Endothelial cell (in vitro differentiated cells): ENCODE results near the gene SNPH. TPM values are rescaled to one million over a fixed set of nuclear protein-coding genes. Genes with fewer than 3 reads are reported as not detected.

Source experiments
- DNase-seq: peaks from one replicate; pipeline ENCODE4 v3.0.0; 2021; ENCODE audit warnings: low spot score
- H3K27ac Mint-ChIP-seq: one replicate; pipeline ENCODE4 v1.8.0; 2021; ENCODE audit warnings: mixed read lengths, inconsistent platforms; ENCODE audit not compliant: unreplicated experiment
- H3K27me3 Mint-ChIP-seq: one replicate; pipeline ENCODE4 v1.8.0; 2021; ENCODE audit warnings: mild to moderate bottlenecking, moderate library complexity, mixed read lengths, inconsistent platforms; ENCODE audit not compliant: unreplicated experiment
- H3K36me3 Mint-ChIP-seq: one replicate; pipeline ENCODE4 v1.8.0; 2021; ENCODE audit warnings: mild to moderate bottlenecking, low read depth, mixed read lengths, inconsistent platforms; ENCODE audit not compliant: unreplicated experiment
- H3K4me1 Mint-ChIP-seq: one replicate; pipeline ENCODE4 v1.8.0; 2021; ENCODE audit warnings: mild to moderate bottlenecking, mixed read lengths, inconsistent platforms; ENCODE audit not compliant: unreplicated experiment
- H3K4me3 Mint-ChIP-seq: one replicate; pipeline ENCODE4 v1.8.0; 2021; ENCODE audit warnings: mild to moderate bottlenecking, mixed read lengths, inconsistent platforms; ENCODE audit not compliant: unreplicated experiment
- H3K9me3 Mint-ChIP-seq: one replicate; pipeline ENCODE4 v1.8.0; 2021; ENCODE audit warnings: mixed read lengths, inconsistent platforms; ENCODE audit not compliant: unreplicated experiment
- total RNA-seq: library from RNA; stranded (reverse); fragmentation: NEBNext Ultra II Directional; extraction: Animal tissue kit (Norgen Biotek cat#: 25700); gene quantifications from one replicate; pipeline ENCODE4 v1.2.1, GENCODE V29; 2021; ENCODE audit not compliant: unreplicated experiment
- TF ChIP-seq, protein P1 (sequence below): fragments of 200-600 bp; sonication (generic); IDR thresholded peaks from one replicate; pipeline ENCODE4 v1.5.0; 2021; ENCODE audit warnings: antibody characterized with exemption; ENCODE audit not compliant: unreplicated experiment

The SNPH gene
- total RNA-seq, 1 donor from 2014 or later = 8.4 TPM

DNA sequence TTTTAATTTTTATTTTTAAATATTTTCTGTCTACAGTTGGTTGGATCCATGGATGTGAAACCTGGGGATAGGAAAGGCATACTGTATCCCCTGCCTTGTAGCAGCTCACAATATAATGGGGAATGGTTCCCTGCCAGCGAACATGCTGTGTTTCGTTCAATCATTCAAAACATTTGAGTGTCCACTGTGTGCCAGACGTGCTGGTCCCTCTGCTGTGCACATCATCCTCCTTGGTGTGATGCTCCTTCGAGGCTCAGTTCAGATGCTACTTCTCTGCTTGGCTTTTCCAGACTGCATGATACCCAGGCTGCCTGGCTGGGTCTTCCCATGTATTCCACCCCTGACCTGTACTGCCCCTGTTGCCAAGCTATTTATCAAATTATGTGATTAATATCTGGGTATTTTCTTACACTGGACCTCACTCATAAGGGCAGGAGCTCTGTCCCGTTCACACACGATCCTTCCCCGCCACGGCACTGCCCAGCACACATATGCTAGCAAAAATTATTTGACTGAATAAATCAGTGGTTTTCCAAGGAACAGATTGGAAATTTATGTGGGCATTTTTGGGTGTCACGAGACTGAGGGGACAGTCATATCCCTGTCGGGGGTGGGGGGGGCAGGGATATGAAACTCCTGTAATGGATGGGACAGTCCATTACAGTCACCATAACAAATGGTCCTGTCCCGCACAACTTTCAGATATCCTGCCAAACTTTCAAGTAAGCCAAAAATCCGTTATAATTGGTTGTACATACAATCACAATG lies 57.9 kb downstream of the SNPH start:
- H3K9me3 Mint-ChIP-seq = no peaks in the 10 kb centered on the region
- no peak overlapping the region for H3K27ac Mint-ChIP-seq
- peaks cover 47% of the 10 kb centered on the region for H3K4me1 Mint-ChIP-seq
- no peak for DNase-seq
- peaks cover 11% of the 10 kb centered on the region for H3K27me3 Mint-ChIP-seq
- H3K36me3 Mint-ChIP-seq = no peaks in the 10 kb centered on the region
- no peak overlapping the region for H3K4me3 Mint-ChIP-seq
- TF ChIP-seq, protein P1, sequence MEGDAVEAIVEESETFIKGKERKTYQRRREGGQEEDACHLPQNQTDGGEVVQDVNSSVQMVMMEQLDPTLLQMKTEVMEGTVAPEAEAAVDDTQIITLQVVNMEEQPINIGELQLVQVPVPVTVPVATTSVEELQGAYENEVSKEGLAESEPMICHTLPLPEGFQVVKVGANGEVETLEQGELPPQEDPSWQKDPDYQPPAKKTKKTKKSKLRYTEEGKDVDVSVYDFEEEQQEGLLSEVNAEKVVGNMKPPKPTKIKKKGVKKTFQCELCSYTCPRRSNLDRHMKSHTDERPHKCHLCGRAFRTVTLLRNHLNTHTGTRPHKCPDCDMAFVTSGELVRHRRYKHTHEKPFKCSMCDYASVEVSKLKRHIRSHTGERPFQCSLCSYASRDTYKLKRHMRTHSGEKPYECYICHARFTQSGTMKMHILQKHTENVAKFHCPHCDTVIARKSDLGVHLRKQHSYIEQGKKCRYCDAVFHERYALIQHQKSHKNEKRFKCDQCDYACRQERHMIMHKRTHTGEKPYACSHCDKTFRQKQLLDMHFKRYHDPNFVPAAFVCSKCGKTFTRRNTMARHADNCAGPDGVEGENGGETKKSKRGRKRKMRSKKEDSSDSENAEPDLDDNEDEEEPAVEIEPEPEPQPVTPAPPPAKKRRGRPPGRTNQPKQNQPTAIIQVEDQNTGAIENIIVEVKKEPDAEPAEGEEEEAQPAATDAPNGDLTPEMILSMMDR = no peak

DNA sequence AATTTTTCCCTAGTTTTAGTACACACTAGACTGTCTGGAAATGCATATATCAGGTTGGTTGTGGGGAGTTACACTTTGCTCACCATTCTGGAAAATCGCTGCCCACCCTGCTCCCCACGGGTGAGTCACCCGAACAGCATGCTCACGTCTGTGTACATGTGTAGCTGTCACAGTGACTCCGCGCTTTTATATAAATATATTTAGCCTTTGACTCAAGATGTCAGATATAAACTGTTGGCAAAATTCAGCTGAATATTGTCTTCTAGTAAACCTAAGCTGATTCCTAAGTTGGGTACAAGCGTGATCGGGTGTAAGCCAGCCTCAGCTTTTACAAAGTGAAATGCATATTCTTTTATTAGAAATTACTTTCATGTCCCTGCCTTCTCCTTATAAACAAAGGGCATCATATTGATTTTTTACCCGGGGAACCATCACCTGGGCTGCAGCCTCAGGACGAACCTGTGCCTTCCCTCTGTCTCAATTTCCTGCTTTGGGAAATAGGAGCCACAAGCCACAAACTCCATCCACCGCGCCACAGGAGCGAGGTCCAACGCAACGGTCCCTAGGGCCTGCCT lies 58.6 kb downstream of the SNPH start:
- Mint-ChIP-seq H3K9me3 (no peaks in the 10 kb centered on the region), H3K4me1 (peaks cover 51% of the 10 kb centered on the region), H3K4me3 (no peak overlapping the region), H3K27ac (no peak overlapping the region), H3K27me3 (peaks cover 11% of the 10 kb centered on the region), H3K36me3 (no peaks in the 10 kb centered on the region)
- TF ChIP-seq, protein P1 = no peak
- no peak for DNase-seq

DNA sequence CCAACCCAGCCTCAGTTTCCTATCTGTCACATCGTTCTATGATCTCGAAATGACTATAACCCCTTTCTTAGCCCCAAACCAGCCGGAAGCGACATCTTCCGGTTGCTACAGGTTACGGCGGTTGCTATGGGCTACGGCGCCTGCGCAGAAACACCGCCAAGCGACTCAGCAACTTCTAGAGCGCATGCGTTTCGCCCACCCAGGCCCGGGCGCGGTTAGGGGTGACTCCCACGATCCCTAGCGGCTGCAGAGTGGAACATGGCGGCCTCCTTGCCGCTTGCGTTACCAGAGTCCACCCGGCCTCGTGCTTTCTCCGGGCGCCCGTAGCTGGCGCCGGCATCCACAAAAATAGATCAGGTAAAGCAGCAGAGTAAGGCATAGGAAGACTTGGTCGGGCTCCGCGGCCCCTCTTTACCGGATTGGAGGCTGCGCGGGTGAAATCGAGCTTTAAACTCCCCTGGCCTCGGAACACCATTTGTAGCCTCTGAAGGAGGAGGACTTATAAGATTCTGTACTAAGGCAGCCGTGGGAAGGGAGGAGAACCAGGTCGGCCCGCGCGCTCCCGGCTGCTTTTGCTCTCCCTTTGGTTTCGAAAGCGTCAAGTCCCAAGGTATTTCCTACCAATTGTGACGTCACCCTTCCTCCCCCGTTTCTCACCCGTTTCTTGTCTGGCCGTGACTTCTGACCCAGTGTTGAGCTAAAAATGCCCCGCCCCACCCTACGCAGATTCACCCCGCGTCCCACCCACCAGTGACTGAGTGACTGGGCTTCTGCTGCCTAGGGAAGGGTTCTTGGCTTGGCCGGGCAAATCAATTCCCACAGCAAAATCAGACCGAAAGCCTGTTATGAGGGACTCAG lies 59.3 kb downstream of the SNPH start:
- no peak overlapping the region for H3K27ac Mint-ChIP-seq
- peaks cover 53% of the 10 kb centered on the region for H3K4me1 Mint-ChIP-seq
- H3K36me3 Mint-ChIP-seq = no peaks in the 10 kb centered on the region
- H3K9me3 Mint-ChIP-seq = no peaks in the 10 kb centered on the region
- peak; percentile 96 for DNase-seq
- TF ChIP-seq, protein P1 = peak; percentile 21
- H3K4me3 Mint-ChIP-seq = no peak overlapping the region
- peaks cover 11% of the 10 kb centered on the region for H3K27me3 Mint-ChIP-seq

DNA sequence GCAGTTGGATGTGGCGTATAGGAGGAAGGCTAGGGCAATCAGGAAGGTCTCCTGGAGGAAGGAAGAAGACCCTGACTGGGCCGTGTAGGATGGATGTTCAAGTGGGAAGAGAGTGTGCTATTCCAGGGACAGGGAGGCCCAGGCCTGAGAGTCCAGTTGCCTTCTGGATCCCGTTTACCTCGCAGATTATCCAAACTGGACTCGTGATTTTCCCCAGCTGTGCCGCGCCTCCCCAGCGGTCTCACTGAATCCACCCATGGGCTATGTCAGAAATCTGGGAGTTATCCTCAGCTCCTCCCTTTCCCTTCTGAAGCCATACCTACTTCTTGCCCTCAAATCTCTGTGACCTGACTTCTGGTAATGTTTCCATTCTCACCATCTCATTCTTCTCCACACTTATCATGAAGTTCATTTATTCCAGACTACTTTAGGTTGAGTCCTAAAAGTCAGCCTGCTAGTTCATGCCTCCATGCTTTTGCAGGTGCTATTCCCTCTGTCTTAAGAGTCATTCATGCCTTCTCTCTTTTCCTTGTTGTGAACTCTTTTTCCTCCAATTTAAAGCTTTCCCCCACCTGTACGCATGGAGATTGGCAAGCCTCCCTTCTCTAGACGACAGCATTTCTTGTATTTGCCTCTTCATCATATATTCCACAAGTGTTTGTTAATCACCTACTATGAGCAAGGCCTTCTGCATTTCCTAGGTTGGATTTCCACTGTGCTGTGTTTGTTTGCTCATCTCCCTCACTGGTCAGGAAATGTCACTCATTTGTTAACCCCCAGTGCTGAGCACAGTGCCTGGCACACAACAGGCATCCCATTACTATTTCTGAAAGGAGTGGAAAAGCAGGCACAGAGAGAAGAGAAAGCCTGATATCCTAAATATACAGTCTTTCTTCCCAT lies 60.2 kb downstream of the SNPH start:
- TF ChIP-seq, protein P1 = no peak
- Mint-ChIP-seq H3K36me3 (peaks cover 4% of the 10 kb centered on the region), H3K27me3 (peaks cover 13% of the 10 kb centered on the region), H3K4me3 (no peak overlapping the region), H3K4me1 (peaks cover 50% of the 10 kb centered on the region), H3K9me3 (no peaks in the 10 kb centered on the region), H3K27ac (no peak overlapping the region)
- DNase-seq = no peak
